GM20431 (cell line): Measurements from ENCODE around the gene HIBCH.
"Not testable (repeated sequence)": the region's sequence is repeated elsewhere in the genome, so short reads cannot be mapped to it uniquely, and the experiment has no call there.

Experiments
- in situ Hi-C: fragments of 300-500 bp; cut with MseI, MboI; formaldehyde crosslinking; loops from one replicate; pipeline ENCODE4 v1.15.0; 2020; ENCODE audit warnings: low sequenced_read_pairs; ENCODE audit not compliant: unreplicated experiment

HIBCH gene

GRCh38 chr2:190343536-190344275 lies 24.1 kb upstream of the HIBCH start, which contains the start of gene INPP1:
Gene INPP1, plus strand, starts transcription at chr2:190343589. Its CDS starts 16,514 bp downstream, at chr2:190360103.
- in situ Hi-C loops = no loop called here

- in situ Hi-C loops = no loop called here
Measured at GRCh38 chr2:190343089-190343535, 23.5 kb upstream of the HIBCH start.

GRCh38 chr2:190342611-190343010 lies 23.0 kb upstream of the HIBCH start:
- in situ Hi-C loops = no loop called here

- in situ Hi-C loops = no loop called here
Measured at GRCh38 chr2:190340369-190340768, 20.7 kb upstream of the HIBCH start.

GRCh38 chr2:190339394-190339793 lies 19.8 kb upstream of the HIBCH start:
- in situ Hi-C loops = no loop called here

- in situ Hi-C loops = no loop called here
Measured at GRCh38 chr2:190338453-190338852, 18.8 kb upstream of the HIBCH start.

- in situ Hi-C loops = no loop called here
Measured at GRCh38 chr2:190336420-190336819, 16.8 kb upstream of the HIBCH start.

- in situ Hi-C loops = not testable (repeated sequence)
Measured at GRCh38 chr2:190335584-190335983, 16.0 kb upstream of the HIBCH start.

GRCh38 chr2:190335225-190335559 lies 15.6 kb upstream of the HIBCH start:
- in situ Hi-C loops = no loop called here

- in situ Hi-C loops = no loop called here
Measured at GRCh38 chr2:190334479-190335224, 15.0 kb upstream of the HIBCH start.

- in situ Hi-C loops = no loop called here
Measured at GRCh38 chr2:190333928-190334327, 14.3 kb upstream of the HIBCH start.

- in situ Hi-C loops = no loop called here
Measured at GRCh38 chr2:190333395-190333794, 13.8 kb upstream of the HIBCH start.

GRCh38 chr2:190328573-190329147 lies 9.0 kb upstream of the HIBCH start:
- in situ Hi-C loops = no loop called here

GRCh38 chr2:190327867-190328572 lies 8.4 kb upstream of the HIBCH start:
- in situ Hi-C loops = no loop called here

- in situ Hi-C loops = no loop called here
Measured at GRCh38 chr2:190325588-190325987, 6.0 kb upstream of the HIBCH start.

- in situ Hi-C loops = no loop called here
Measured at GRCh38 chr2:190323406-190323805, 3.8 kb upstream of the HIBCH start.

GRCh38 chr2:190320696-190321095 lies 1.1 kb upstream of the HIBCH start:
- in situ Hi-C loops = no loop called here

- in situ Hi-C loops = no loop called here
Measured at GRCh38 chr2:190318931-190319554, 583 bp downstream of the HIBCH start.

- in situ Hi-C loops = no loop called here
Measured at GRCh38 chr2:190318514-190318913, 1.1 kb downstream of the HIBCH start.

- in situ Hi-C loops = no loop called here
Measured at GRCh38 chr2:190315273-190315672, 4.4 kb downstream of the HIBCH start.
